OCI-LY1 (cell line): Measurements from ENCODE around the gene FAM151A.

Experiments used
- H2AFZ ChIP-seq: fragments of 200-600 bp; sonication (generic), shearing (Covaris generic); 2 replicates; pipeline ENCODE4 v1.6.0; 2014; ENCODE audit warnings: antibody characterized with exemption, mild to moderate bottlenecking, low read length
- H3F3A ChIP-seq: fragments of 200-600 bp; sonication (generic), shearing (Covaris generic); 2 replicates; pipeline ENCODE4 v1.6.0; 2014; ENCODE audit warnings: mild to moderate bottlenecking, antibody characterized with exemption, low read length, moderate library complexity; ENCODE audit not compliant: insufficient read depth
- H3K27ac ChIP-seq: fragments of 200-600 bp; sonication (generic); 2 replicates; pipeline ENCODE4 v1.5.1; 2014; ENCODE audit warnings: low read length, mixed run types, mild to moderate bottlenecking, low read depth; ENCODE audit not compliant: poor library complexity, severe bottlenecking
- H3K27me3 ChIP-seq: fragments of 200-600 bp; sonication (generic); 2 replicates; pipeline ENCODE4 v1.6.0; 2014; ENCODE audit warnings: antibody characterized with exemption, mild to moderate bottlenecking, low read length, moderate library complexity; ENCODE audit not compliant: insufficient read depth
- H3K36me3 ChIP-seq: fragments of 200-600 bp; sonication (generic); 2 replicates; pipeline ENCODE4 v1.6.1; 2014; ENCODE audit warnings: mild to moderate bottlenecking, antibody characterized with exemption, low read length, moderate library complexity, mixed read lengths; ENCODE audit not compliant: insufficient read depth
- H3K4me1 ChIP-seq: fragments of 200-600 bp; sonication (generic); 2 replicates; pipeline ENCODE4 v1.5.1; 2014; ENCODE audit warnings: mild to moderate bottlenecking, low read length, moderate library complexity; ENCODE audit not compliant: insufficient read depth, severe bottlenecking
- H3K4me2 ChIP-seq: fragments of 200-600 bp; sonication (generic), shearing (Covaris generic); 2 replicates; pipeline ENCODE4 v1.6.1; 2014; ENCODE audit warnings: low read length
- H3K4me3 ChIP-seq: fragments of 200-600 bp; sonication (generic); 2 replicates; pipeline ENCODE4 v1.5.1; 2014; ENCODE audit warnings: low read length, low read depth, mild to moderate bottlenecking, mixed read lengths; ENCODE audit not compliant: poor library complexity, severe bottlenecking
- H3K79me2 ChIP-seq: fragments of 200-600 bp; shearing (Covaris generic); 2 replicates; pipeline ENCODE4 v1.6.1; 2016; ENCODE audit warnings: mixed run types, low read length, mixed read lengths; ENCODE audit not compliant: insufficient read depth
- H3K9ac ChIP-seq: fragments of 200-600 bp; sonication (generic), shearing (Covaris generic); 2 replicates; pipeline ENCODE4 v1.6.1; 2014; ENCODE audit warnings: mild to moderate bottlenecking, low read length, mixed read lengths
- H3K9me2 ChIP-seq: fragments of 200-600 bp; sonication (generic), shearing (Covaris generic); 2 replicates; pipeline ENCODE4 v1.6.1; 2014; ENCODE audit warnings: low read depth, mild to moderate bottlenecking, low read length, mixed read lengths
- H3K9me3 ChIP-seq: fragments of 200-600 bp; shearing (Covaris generic); 2 replicates; pipeline ENCODE4 v1.6.1; 2014; ENCODE audit warnings: low read length, mixed read lengths
- H4K20me1 ChIP-seq: fragments of 200-600 bp; sonication (generic), shearing (Covaris generic); 2 replicates; pipeline ENCODE4 v1.6.0; 2016; ENCODE audit warnings: mild to moderate bottlenecking, low read length; ENCODE audit not compliant: insufficient read depth
- CTCF ChIP-seq: fragments of 200-600 bp; sonication (generic), shearing (Covaris generic); IDR thresholded peaks from 2 replicates; pipeline ENCODE4 v1.5.1; 2017; ENCODE audit warnings: mild to moderate bottlenecking, antibody characterized with exemption, low read length, moderate library complexity, mixed read lengths
- EZH2 ChIP-seq: fragments of 200-600 bp; sonication (generic), shearing (Covaris generic); IDR thresholded peaks from 2 replicates; pipeline ENCODE4 v1.8.0; 2017; ENCODE audit warnings: borderline replicate concordance, mixed run types, mild to moderate bottlenecking, antibody characterized with exemption, low read length, moderate library complexity, mixed read lengths

Gene FAM151A

GRCh38 chr1:54570161-54570560 lies 53.2 kb downstream of the FAM151A start:
- TF ChIP-seq EZH2 (no peak), CTCF (no peak)
- H3K27me3 ChIP-seq = 0 out of 2 replicates have a peak, but pooled peaks cover 3% of the 10 kb centered on the region
- H3F3A ChIP-seq = no peaks in the 10 kb centered on the region
- no peak overlapping the region for H2AFZ ChIP-seq
- no peaks in the 10 kb centered on the region for H3K36me3 ChIP-seq
- no peak overlapping the region for H3K4me3 ChIP-seq
- H3K27ac ChIP-seq = no peak overlapping the region
- H3K9me3 ChIP-seq = no peaks in the 10 kb centered on the region
- no peaks in the 10 kb centered on the region for H4K20me1 ChIP-seq
- no peaks in the 10 kb centered on the region for H3K79me2 ChIP-seq
- no peak overlapping the region for H3K9ac ChIP-seq
- no peaks in the 10 kb centered on the region for H3K4me1 ChIP-seq
- no peak overlapping the region for H3K4me2 ChIP-seq
- H3K9me2 ChIP-seq = no peaks in the 10 kb centered on the region

DNA sequence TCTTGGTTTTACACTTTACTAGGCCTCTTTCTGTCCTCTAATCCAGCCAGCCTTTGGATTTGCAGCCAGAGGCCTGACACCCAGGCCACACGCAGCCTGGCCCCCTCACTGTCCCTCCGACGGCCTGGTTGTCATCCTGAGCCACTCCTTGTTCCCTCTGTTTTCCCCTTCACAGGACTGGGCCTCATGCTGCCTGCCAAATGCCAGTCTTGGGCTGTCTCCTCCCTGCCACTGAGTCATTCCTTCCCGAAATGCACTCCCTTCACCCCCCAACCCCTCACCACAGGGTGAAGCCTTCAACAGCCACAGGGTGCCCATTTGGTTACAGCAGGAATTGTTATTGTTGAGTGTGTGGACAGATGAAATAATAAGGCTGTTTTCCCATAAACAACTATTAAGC lies 54.0 kb downstream of the FAM151A start:
- no peak overlapping the region for H3K9ac ChIP-seq
- no peaks in the 10 kb centered on the region for H3K4me1 ChIP-seq
- H3K27me3 ChIP-seq = 0 out of 2 replicates have a peak, but pooled peaks cover 3% of the 10 kb centered on the region
- no peaks in the 10 kb centered on the region for H3K9me2 ChIP-seq
- no peaks in the 10 kb centered on the region for H3K9me3 ChIP-seq
- H3K4me3 ChIP-seq = no peak overlapping the region
- H2AFZ ChIP-seq = no peak overlapping the region
- no peak for TF ChIP-seq CTCF
- TF ChIP-seq EZH2 = no peak
- no peaks in the 10 kb centered on the region for H3F3A ChIP-seq
- H3K79me2 ChIP-seq = no peaks in the 10 kb centered on the region
- no peaks in the 10 kb centered on the region for H3K36me3 ChIP-seq
- H3K27ac ChIP-seq = no peak overlapping the region
- H3K4me2 ChIP-seq = no peak overlapping the region
- H4K20me1 ChIP-seq = no peaks in the 10 kb centered on the region

- Histone ChIP-seq H3K27me3 (0 out of 2 replicates have a peak, but pooled peaks cover 3% of the 10 kb centered on the region), H4K20me1 (no peaks in the 10 kb centered on the region), H3K27ac (no peak overlapping the region), H3K4me2 (no peak overlapping the region), H2AFZ (no peak overlapping the region), H3K9me3 (no peaks in the 10 kb centered on the region), H3F3A (no peaks in the 10 kb centered on the region), H3K4me3 (no peak overlapping the region), H3K9ac (no peak overlapping the region), H3K9me2 (no peaks in the 10 kb centered on the region), H3K79me2 (no peaks in the 10 kb centered on the region), H3K4me1 (no peaks in the 10 kb centered on the region), H3K36me3 (no peaks in the 10 kb centered on the region)
- no peak for TF ChIP-seq CTCF
- no peak for TF ChIP-seq EZH2
Observed at GRCh38 chr1:54567961-54568360, 55.4 kb downstream of the FAM151A start.
